NCI-H1417 treated with DMSO at 0.1 percent for 48 hours (cell line): ENCODE data around the gene CCDC183.

Experiments used
- DNase-seq: peaks from one replicate; lab custom pipeline; 2025; lab: John Stamatoyannopoulos, UW

Gene CCDC183

GRCh38 chr9:136849038-136849959 lies 53.2 kb downstream of the CCDC183 start, which contains the start of gene PHPT1:
PHPT1 (plus strand) TSS chr9:136849409; CDS start chr9:136849431, 22 bp downstream.
- peak; percentile 98 for DNase-seq

DNA sequence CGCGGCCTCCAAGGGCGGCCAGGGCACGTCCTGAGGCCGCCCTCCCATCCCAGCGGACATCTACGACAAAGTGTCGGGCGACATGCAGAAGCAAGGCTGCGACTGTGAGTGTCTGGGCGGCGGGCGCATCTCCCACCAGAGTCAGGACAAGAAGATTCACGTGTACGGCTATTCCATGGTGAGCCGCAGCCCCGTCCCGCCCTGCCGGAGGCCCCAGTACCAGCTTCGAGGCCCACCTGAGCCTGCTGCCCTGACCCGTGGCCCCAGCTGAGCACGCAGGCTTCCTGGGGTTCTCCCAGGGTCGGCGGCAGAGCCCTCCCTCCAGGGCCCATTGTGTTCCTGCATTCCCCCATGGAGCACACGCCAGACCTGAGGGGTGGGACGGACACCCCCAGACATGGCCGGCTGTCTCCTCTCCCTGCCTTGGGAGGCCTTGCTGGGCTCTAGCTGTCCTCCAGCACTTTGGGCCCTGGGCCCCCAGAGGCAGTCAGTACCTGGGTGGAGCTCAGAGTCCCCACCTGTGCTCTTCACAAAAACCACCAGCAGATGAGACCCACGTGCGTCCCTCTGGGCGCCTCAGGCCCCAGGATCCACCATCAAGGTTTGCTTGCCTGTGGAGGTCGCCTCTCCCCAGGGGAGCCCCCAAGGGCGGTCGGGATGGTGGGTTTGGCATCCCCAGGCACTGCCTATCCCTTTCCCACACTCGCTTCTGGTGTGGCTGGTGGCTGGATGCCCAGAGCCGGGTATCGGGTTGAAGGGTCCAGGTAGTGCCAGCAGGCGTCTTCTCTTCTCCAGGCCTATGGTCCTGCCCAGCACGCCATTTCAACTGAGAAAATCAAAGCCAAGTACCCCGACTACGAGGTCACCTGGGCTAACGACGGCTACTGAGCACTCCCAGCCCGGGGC lies 54.1 kb downstream of the CCDC183 start:
- DNase-seq = no peak

DNA sequence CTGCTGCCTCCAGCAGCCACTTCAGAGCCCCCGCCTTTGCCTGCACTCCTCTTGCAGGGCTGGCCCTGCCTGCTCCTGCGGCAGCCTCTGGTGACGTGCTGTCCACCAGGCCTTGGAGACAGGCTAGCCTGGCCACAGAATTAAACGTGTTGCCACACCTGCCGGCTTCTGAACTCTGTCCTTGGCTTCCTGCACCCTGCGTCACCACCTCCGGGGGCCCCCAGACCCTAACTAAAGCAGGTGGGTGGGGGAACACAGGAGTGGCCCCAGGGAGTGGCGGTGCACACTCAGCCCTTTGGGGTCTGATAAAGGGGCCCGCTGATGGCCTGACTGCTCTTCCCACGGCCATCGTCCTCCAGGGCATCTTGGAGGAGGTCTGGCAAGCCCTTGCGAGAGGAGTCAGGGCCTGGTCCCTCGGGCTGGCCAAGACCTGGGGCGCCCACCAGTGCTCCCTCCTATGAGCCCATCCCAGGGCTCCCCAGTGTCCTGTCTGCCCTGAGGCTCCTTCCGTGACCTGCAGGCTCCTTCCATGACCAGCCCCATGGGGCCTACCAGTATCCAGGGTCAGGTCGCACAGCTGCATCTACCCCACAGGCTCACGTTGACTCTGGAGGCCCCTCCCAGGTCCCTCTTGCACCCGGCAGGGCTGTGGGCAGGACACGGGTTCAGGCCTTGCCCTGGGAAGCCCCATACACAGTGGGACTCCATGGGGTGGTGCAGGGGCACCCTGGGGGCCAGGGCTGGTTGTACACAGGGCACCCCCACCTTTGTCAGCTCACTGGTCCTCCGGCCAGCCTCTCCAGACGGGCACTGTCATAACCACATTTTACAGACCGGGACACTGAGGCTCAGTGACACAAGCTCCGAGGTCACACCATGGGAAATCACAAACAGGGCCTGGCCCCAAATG lies 55.0 kb downstream of the CCDC183 start:
- no peak for DNase-seq

- no peak for DNase-seq
Observed at GRCh38 chr9:136851941-136852663, 56.0 kb downstream of the CCDC183 start, which contains the start of gene MAMDC4. MAMDC4 (plus strand) TSS chr9:136852346; CDS start chr9:136852417, 71 bp downstream.

- no peak for DNase-seq
Observed at GRCh38 chr9:136852664-136853595, 56.8 kb downstream of the CCDC183 start.

DNA sequence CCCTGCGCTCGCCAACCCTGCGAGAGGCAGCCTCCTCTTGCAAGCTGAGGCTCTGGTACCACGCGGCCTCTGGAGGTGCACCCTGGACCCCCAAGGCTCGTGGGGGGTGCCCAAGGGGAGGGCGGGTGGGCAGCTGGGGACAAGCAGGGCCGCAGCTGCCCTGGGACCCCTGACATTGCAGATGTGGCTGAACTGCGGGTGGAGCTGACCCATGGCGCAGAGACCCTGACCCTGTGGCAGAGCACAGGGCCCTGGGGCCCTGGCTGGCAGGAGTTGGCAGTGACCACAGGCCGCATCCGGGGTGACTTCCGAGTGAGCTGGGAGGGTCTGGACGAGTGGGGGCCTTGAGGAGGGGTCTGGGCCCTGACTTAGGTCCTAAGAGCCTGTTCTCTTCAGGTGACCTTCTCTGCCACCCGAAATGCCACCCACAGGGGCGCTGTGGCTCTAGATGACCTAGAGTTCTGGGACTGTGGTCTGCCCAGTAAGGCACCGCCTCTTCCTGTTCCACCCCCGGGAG lies 57.5 kb downstream of the CCDC183 start:
- DNase-seq = no peak

GRCh38 chr9:136854113-136854841 lies 58.1 kb downstream of the CCDC183 start:
- no peak for DNase-seq

DNA sequence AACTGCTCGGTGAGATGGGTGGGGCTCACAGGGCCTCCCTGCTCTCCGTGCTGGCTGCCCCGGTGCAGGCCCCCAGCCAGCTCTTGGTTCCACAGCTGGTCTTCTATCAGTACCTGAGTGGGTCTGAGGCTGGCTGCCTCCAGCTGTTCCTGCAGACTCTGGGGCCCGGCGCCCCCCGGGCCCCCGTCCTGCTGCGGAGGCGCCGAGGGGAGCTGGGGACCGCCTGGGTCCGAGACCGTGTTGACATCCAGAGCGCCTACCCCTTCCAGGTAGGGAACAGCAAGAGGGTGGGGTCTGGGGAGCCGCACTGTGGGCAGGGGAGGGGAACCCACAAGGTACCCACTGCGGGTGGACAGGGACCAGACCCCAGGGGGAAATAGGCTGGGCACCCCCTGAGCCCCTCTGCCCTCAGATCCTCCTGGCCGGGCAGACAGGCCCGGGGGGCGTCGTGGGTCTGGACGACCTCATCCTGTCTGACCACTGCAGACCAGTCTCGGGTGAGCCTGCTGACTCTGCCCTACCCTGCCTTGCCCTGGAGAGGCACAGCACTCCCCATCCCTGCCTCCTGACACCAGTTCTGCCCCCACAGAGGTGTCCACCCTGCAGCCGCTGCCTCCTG lies 58.8 kb downstream of the CCDC183 start:
- no peak for DNase-seq

GRCh38 chr9:136855461-136856078 lies 59.4 kb downstream of the CCDC183 start:
- no peak for DNase-seq

DNA sequence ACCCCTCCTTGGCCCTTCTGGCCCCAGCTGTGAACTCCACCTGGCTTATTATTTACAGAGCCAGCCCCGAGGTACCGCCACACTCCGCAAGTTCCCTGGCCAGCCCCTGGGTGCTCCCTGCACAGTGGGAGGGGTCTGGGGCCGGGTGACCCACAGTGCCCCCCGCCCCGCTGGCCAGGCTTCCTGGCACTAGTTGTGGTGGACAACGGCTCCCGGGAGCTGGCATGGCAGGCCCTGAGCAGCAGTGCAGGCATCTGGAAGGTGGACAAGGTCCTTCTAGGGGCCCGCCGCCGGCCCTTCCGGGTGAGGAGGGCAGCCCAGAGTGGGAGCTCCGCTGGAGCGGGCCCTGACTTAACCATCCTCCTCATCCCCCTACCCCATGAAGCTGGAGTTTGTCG lies 59.9 kb downstream of the CCDC183 start:
- DNase-seq = no peak

GRCh38 chr9:136856541-136857141 lies 60.5 kb downstream of the CCDC183 start:
- DNase-seq = no peak

GRCh38 chr9:136857166-136857565 lies 61.0 kb downstream of the CCDC183 start:
- DNase-seq = no peak
